K562 (cell line): ENCODE results near the gene SHISA4. TPM values are rescaled to one million over a fixed set of nuclear protein-coding genes. Genes with fewer than 3 reads are reported as not detected.

Source experiments
- CREM ChIP-seq: IDR thresholded peaks from 2 replicates; pipeline ENCODE4 v1.6.1; 2014; ENCODE audit warnings: antibody characterized with exemption, low read depth
- EWSR1 ChIP-seq: fragments of 450-650 bp; IDR thresholded peaks from 2 replicates; pipeline ENCODE4 v1.6.1; 2018; ENCODE audit warnings: borderline replicate concordance, mild to moderate bottlenecking, low read depth, moderate library complexity; ENCODE audit not compliant: partially characterized antibody
- FOXO4 ChIP-seq: fragments of 450-650 bp; formaldehyde crosslinking; IDR thresholded peaks from 2 replicates; pipeline ENCODE4 v1.4.0; 2020; ENCODE audit warnings: mild to moderate bottlenecking, moderate library complexity
- GATAD2B ChIP-seq: fragments of 450-650 bp; IDR thresholded peaks from 2 replicates; pipeline ENCODE4 v1.6.1; 2017; ENCODE audit warnings: mild to moderate bottlenecking, borderline replicate concordance
- KLF13 ChIP-seq: fragments of 450-650 bp; IDR thresholded peaks from 2 replicates; pipeline ENCODE4 v1.6.1; 2016; ENCODE audit warnings: missing genetic modification characterization, low read depth, mild to moderate bottlenecking, missing compliant biosample characterization, moderate library complexity, borderline replicate concordance
- KLF6 ChIP-seq: fragments of 250-450 bp; sonication (Bioruptor Pico); IDR thresholded peaks from 2 replicates; pipeline ENCODE4 v1.4.0; 2020; ENCODE audit warnings: mild to moderate bottlenecking, moderate library complexity, borderline replicate concordance
- MIER1 ChIP-seq: fragments of 450-650 bp; IDR thresholded peaks from 2 replicates; pipeline ENCODE4 v1.6.1; 2016; ENCODE audit warnings: antibody characterized with exemption, mild to moderate bottlenecking, low read depth
- NFE2 ChIP-seq: IDR thresholded peaks from 2 replicates; pipeline ENCODE4 v1.6.1; 2014; ENCODE audit warnings: antibody characterized with exemption, low read depth
- NFRKB ChIP-seq: fragments of 450-650 bp; IDR thresholded peaks from 2 replicates; pipeline ENCODE4 v1.6.1; 2016; ENCODE audit warnings: low read depth
- POLR2A ChIP-seq: fragments of 450-650 bp; conservative IDR thresholded peaks from 2 replicates; pipeline ENCODE4 v1.6.1; 2016
- POLR3G ChIP-seq: IDR thresholded peaks from 2 replicates; pipeline ENCODE4 v1.6.1; 2011; ENCODE audit not compliant: insufficient read length, insufficient replicate concordance; ENCODE audit errors: extremely low read depth
- SMAD1 ChIP-seq: fragments of 150-350 bp; IDR thresholded peaks from 2 replicates; pipeline ENCODE4 v1.6.1; 2014; ENCODE audit warnings: low read length, low read depth; ENCODE audit not compliant: partially characterized antibody
- SREBF2 ChIP-seq: sonication (generic); formaldehyde crosslinking; IDR thresholded peaks from 2 replicates; pipeline ENCODE4 v1.4.0; 2020; ENCODE audit warnings: mild to moderate bottlenecking, missing genetic modification reagents
- TRIM25 ChIP-seq: fragments of 450-650 bp; IDR thresholded peaks from 2 replicates; pipeline ENCODE4 v1.7.0; 2016; ENCODE audit warnings: borderline replicate concordance
- ZBTB40 ChIP-seq, 2 experiments: fragments of 450-650 bp in 1 of 2; sonication (generic) in 1 of 2; formaldehyde crosslinking in 1 of 2; IDR thresholded peaks; 2 replicates each; pipeline versions ENCODE4 v1.7.1 to v1.9.0; 2016 to 2022; ENCODE audit warnings: inconsistent platforms in 1 of 2, mild to moderate bottlenecking in 1 of 2, missing genetic modification reagents in 1 of 2
- ZNF589 ChIP-seq: fragments of 200-800 bp; sonication (Bioruptor generic); IDR thresholded peaks from 2 replicates; pipeline ENCODE4 v1.6.1; 2016; ENCODE audit warnings: low read depth, missing genetic modification characterization, missing compliant biosample characterization
- polyA plus RNA-seq, 8 experiments: library from polyadenylated mRNA; depleted of rRNA in 4 of 8; stranded (reverse) in 5 of 8; unstranded in 3 of 8; fragments of >200 nt; fragmentation: Nextera tagmentation in 2 of 8; fragmentation: Illumina TruSeq in 1 of 8; extraction: Ambion mirVana in 2 of 8; extraction: Trizol in 1 of 8; gene quantifications; 2 replicates each; pipeline versions ENCODE4 v1.2.1 to v1.2.3, GENCODE V29; 2011 to 2014; ENCODE audit warnings: inconsistent platforms in 1 of 8, missing spikeins in 1 of 8
- total RNA-seq, 7 experiments: library from RNA; depleted of rRNA in 6 of 7; stranded (reverse); fragments of >200 nt in 6 of 7; fragmentation: Illumina TruSeq in 2 of 7; extraction: Trizol in 2 of 7; gene quantifications; 2 replicates each; pipeline versions ENCODE4 v1.2.1 to v1.2.3, GENCODE V29; 2011 to 2021; ENCODE audit warnings: low replicate concordance in 1 of 7

Gene SHISA4
- total and polyA plus RNA-seq, 9 of the 15 experiments (the other 6 are each of a cell fraction or from before 2014, with no cell fraction given): 0.15 to 0.95 (median 0.68) TPM; not detected in 2

DNA sequence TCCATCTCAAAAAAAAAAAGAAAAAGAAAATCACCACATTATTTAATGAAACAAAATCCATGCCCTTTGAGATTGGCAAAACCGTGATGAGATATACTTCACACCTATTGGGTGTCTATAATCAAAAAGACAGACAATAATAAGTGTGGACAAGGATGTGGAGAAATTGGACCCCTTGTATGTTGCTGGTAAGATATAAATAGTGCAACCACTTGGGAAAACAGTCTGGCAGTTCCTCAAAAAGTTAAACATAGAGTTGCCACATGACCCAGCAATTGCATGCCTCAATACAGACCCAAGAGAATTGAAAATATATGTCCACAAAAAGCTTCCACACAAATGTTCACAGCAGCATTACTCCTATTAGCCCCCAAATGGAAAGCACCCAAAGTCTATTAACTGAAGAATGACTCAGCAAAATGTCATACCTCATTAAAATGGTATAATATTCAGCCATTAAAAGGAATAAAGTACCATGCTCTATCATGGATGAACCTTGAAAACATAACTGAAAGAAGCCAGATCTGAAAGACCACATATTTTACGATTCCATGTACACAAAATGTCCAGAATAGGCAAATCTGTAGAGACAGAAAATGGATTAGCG, 33.4 kb downstream of the SHISA4 start (continued):
- TF ChIP-seq MIER1: no peak
- no peak for TF ChIP-seq NFRKB
- no peak; the same call in 1 of the 2 replicates for TF ChIP-seq GATAD2B
- no peak for TF ChIP-seq KLF6
- no peak for TF ChIP-seq CREM
- no peak for TF ChIP-seq TRIM25
- TF ChIP-seq ZNF589 (CRISPR knock-in tag): no peak
- no peak for TF ChIP-seq SREBF2 (CRISPR knock-in tag)
- TF ChIP-seq SMAD1: no peak
- TF ChIP-seq ZBTB40 (IDR thresholded peaks at IDR 0.05): no peak
- no peak for TF ChIP-seq ZBTB40 (CRISPR knock-in tag; IDR thresholded peaks at IDR 0.05)
- no peak for TF ChIP-seq FOXO4 (CRISPR knock-in tag)
- no peak for TF ChIP-seq EWSR1
- no peak for TF ChIP-seq POLR3G
- peak; percentile 96 for TF ChIP-seq NFE2
- TF ChIP-seq POLR2A: no peak
- no peak for TF ChIP-seq KLF13
